CD4-positive, alpha-beta T cell treated with Interleukin-17A for 1 hour (primary cell): ENCODE measurements around the gene ACP3.
"Not testable (repeated sequence)": the region's sequence is repeated elsewhere in the genome, so short reads cannot be mapped to it uniquely, and the experiment has no call there.

Experiments
- DNase-seq: peaks from one replicate; pipeline ENCODE4 v3.0.0-alpha.2; 2020

Gene ACP3

GRCh38 chr3:132317229-132317948, at the start of gene ACP3:
Gene ACP3, plus strand, starts transcription at chr3:132317407. Its CDS starts 50 bp downstream, at chr3:132317457.
- peak; percentile 13 for DNase-seq

- DNase-seq, result no peak
These were observed 48.3 kb upstream of the ACP3 start for GRCh38 chr3:132268956-132269355.

GRCh38 chr3:132273036-132273435, 44.2 kb upstream of the ACP3 start:
- DNase-seq, result no peak

GRCh38 chr3:132276228-132276906, 40.8 kb upstream of the ACP3 start:
- DNase-seq, result no peak

- no peak for DNase-seq
These were observed 38.2 kb upstream of the ACP3 start for GRCh38 chr3:132279030-132279429.

GRCh38 chr3:132283440-132283839, 33.8 kb upstream of the ACP3 start:
- peak; percentile 14 for DNase-seq

- no peak for DNase-seq
These were observed 33.2 kb upstream of the ACP3 start for GRCh38 chr3:132283916-132284405.

- no peak for DNase-seq
These were observed 32.2 kb upstream of the ACP3 start for GRCh38 chr3:132284781-132285619.

- no peak for DNase-seq
These were observed 31.6 kb upstream of the ACP3 start for GRCh38 chr3:132285620-132285945.

- no peak for DNase-seq
These were observed 31.2 kb upstream of the ACP3 start for GRCh38 chr3:132286035-132286434.

GRCh38 chr3:132288357-132288756, 28.9 kb upstream of the ACP3 start:
- DNase-seq, result no peak

GRCh38 chr3:132289316-132289715, 27.9 kb upstream of the ACP3 start:
- DNase-seq, result no peak

GRCh38 chr3:132290833-132291232, 26.4 kb upstream of the ACP3 start:
- no peak for DNase-seq

GRCh38 chr3:132292042-132292441, 25.2 kb upstream of the ACP3 start:
- no peak for DNase-seq

GRCh38 chr3:132293251-132293650, 24.0 kb upstream of the ACP3 start:
- DNase-seq, result no peak

- DNase-seq, result no peak
These were observed 22.3 kb upstream of the ACP3 start for GRCh38 chr3:132294906-132295305.

GRCh38 chr3:132303336-132304201, 13.6 kb upstream of the ACP3 start:
- not testable (repeated sequence) for DNase-seq

- DNase-seq, result not testable (repeated sequence)
These were observed 12.9 kb upstream of the ACP3 start for GRCh38 chr3:132304351-132304750.

GRCh38 chr3:132310057-132310456, 7.2 kb upstream of the ACP3 start:
- DNase-seq, result not testable (repeated sequence)

- no peak for DNase-seq
These were observed 5.9 kb upstream of the ACP3 start for GRCh38 chr3:132311316-132311715.

- DNase-seq, result no peak
These were observed 5.4 kb upstream of the ACP3 start for GRCh38 chr3:132311841-132312240.

- no peak for DNase-seq
These were observed 1.4 kb upstream of the ACP3 start for GRCh38 chr3:132315851-132316250.

GRCh38 chr3:132318451-132318850, 1.2 kb downstream of the ACP3 start:
- DNase-seq, result no peak
